ENCODE results near the gene HCFC1R1. TPM values are rescaled to one million over a fixed set of nuclear protein-coding genes. Genes with fewer than 3 reads are reported as not detected.
A peak's percentile ranks its signal among the peaks of the same experiment; 100 is the strongest.

The HCFC1R1 gene
- total RNA-seq, 1 experiment from 2014 or later, result 20.4 TPM

DNA sequence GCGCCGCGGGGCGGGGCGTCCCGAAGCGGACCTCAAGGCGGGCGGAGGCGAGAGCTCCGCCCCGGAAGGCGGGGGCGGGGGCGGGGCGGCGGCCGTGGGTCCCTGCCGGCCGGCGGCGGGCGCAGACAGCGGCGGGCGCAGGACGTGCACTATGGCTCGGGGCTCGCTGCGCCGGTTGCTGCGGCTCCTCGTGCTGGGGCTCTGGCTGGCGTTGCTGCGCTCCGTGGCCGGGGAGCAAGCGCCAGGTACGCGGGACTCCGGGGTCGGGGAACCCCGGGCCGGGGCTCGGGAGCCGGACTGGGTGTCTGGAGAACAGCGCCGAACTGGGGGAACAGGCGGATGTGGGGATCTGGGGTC, 3.5 kb downstream of the HCFC1R1 start, which contains the start of gene TNFRSF12A:
TSS of gene TNFRSF12A (plus strand) at position 122 of the 357 bp plus-strand sequence. CDS start at position 152, 30 bp downstream.
- peak; percentile 80 for DNase-seq (ENCODE audit: unreplicated experiment)
- peak within 1 kb of the TSS; percentile 94 for H3K27ac Mint-ChIP-seq (ENCODE audit: low read depth, unreplicated experiment)
- intact Hi-C loops (cut with micrococcal nuclease), result loop anchor here (1.0 kb wide), 2 partner anchors 16 to 37 kb away; no protein-coding TSS in a partner anchor
- POLR2A ChIA-PET, result interaction anchor here (0.5 to 5.0 kb wide), 22 partner anchors 8 to 1358 kb away, joined by 3 to 41 read pairs (median 6); partner anchors contain the start of genes BICDL2, FLYWCH1, PAQR4 and PKMYT1
- H3K4me1 Mint-ChIP-seq (ENCODE audit: insufficient read depth, unreplicated experiment), result peaks cover 23% of the 10 kb centered on the region
- no peaks in the 10 kb centered on the region for H3K27me3 Mint-ChIP-seq (ENCODE audit: insufficient read depth, unreplicated experiment)
- peaks cover 28% of the 10 kb centered on the region for H3K36me3 Mint-ChIP-seq (ENCODE audit: insufficient read depth, unreplicated experiment)
- no peaks in the 10 kb centered on the region for H3K9me3 Mint-ChIP-seq (ENCODE audit: unreplicated experiment)
- TF ChIP-seq, protein P1, sequence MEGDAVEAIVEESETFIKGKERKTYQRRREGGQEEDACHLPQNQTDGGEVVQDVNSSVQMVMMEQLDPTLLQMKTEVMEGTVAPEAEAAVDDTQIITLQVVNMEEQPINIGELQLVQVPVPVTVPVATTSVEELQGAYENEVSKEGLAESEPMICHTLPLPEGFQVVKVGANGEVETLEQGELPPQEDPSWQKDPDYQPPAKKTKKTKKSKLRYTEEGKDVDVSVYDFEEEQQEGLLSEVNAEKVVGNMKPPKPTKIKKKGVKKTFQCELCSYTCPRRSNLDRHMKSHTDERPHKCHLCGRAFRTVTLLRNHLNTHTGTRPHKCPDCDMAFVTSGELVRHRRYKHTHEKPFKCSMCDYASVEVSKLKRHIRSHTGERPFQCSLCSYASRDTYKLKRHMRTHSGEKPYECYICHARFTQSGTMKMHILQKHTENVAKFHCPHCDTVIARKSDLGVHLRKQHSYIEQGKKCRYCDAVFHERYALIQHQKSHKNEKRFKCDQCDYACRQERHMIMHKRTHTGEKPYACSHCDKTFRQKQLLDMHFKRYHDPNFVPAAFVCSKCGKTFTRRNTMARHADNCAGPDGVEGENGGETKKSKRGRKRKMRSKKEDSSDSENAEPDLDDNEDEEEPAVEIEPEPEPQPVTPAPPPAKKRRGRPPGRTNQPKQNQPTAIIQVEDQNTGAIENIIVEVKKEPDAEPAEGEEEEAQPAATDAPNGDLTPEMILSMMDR (IDR thresholded peaks at IDR 0.05; ENCODE audit: unreplicated experiment), result no peak
- H3K4me3 Mint-ChIP-seq (ENCODE audit: unreplicated experiment), result peak within 1 kb of the TSS; percentile 82
- CTCF ChIA-PET, result interaction anchor here (0.7 to 5.1 kb wide), 5 partner anchors 10 to 48 kb away, joined by 3 to 28 read pairs (median 4); no protein-coding TSS in a partner anchor
- BruUV-seq (replicated peaks), result TSS peak; percentile 31

DNA sequence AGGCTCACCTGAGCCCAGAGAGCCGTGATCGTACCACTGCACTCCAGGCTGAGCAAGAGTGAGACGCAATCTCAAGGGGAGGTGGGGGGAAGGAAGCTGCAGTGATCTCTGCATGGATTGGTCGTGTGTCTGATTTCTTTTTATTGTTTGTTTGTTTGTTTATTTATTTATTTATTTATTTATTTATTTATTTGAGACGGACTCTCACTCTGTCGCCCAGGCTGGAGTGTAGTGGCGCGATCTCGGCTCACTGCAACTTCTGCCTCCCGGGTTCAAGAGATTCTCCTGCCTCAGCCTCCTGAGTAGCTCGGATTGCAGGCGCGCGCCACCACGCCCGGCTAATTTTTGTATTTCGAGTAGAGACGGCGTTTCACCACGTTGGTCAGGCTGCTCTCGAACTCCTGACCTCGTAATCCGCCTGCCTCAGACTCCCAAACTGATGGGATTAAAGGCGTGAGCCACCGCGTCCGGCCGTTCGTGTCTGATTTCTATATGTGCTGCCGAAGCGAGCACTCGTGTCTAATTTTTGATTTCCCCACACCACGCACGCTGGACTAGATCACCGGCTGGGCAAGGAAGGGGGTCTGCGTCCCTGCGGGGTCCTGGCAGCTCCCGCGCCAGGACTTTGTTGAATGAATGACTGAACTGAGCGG, 4.0 kb downstream of the HCFC1R1 start:
- peaks cover 23% of the 10 kb centered on the region for H3K4me1 Mint-ChIP-seq (ENCODE audit: insufficient read depth, unreplicated experiment)

DNA sequence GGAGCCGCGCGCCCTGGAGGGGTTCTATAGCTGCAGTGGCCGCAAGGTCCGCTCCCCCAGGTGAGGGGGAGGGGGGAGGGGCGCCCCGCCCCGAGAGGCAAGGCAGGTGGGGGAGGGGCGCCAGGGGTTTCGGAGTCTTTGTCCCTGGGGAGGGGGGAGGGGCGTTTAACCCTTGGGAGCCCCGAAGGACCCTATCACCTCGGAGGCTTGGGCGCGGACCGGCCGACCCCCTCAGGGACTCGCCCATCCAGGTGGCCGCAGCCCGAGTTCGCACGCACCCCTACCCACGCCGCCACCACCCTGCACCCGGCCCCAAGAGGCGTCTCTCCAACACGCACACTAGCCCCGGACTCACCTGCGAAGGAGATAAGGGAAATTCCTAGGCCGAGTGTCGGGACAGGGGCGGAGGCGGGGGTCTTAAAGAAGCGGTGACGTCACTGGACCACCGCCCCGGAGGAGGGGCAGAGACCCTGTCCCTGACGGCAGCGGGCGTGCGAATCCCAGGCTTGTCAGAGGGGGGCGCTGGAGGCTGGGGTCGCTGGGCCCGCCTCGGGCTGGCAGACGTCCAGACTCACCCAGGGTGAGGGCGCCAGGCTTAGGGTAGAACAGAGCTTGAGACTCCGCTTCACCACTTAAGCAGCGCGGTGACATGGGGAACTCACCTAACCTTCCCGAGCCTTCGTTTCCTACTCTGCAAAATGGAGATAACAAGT, 5.8 kb downstream of the HCFC1R1 start, which contains the start of gene CLDN6:
TSS of gene CLDN6 (minus strand) at position 390 of the 713 bp plus-strand sequence. CDS start 2,162 bp downstream, outside the sequence.
- TF ChIP-seq, protein P1 (IDR thresholded peaks at IDR 0.05; ENCODE audit: unreplicated experiment), result no peak
- DNase-seq (ENCODE audit: unreplicated experiment), result no peak
- no peaks in the 10 kb centered on the region for H3K9me3 Mint-ChIP-seq (ENCODE audit: unreplicated experiment)
- intact Hi-C loops (cut with micrococcal nuclease), result no loop called here
- peaks cover 15% of the 10 kb centered on the region for H3K4me1 Mint-ChIP-seq (ENCODE audit: insufficient read depth, unreplicated experiment)
- ChIA-PET CTCF (interaction anchor here (0.7 to 5.1 kb wide), 2 partner anchors 14 to 131 kb away, joined by 3 to 28 read pairs; no protein-coding TSS in a partner anchor), POLR2A (interaction anchor here (1.3 kb wide), 1 partner anchor 12 kb away, joined by 4 read pairs; no protein-coding TSS in a partner anchor)
- peaks cover 12% of the 10 kb centered on the region for H3K36me3 Mint-ChIP-seq (ENCODE audit: insufficient read depth, unreplicated experiment)
- BruUV-seq (replicated peaks), result no TSS peak
- no peaks in the 10 kb centered on the region for H3K27me3 Mint-ChIP-seq (ENCODE audit: insufficient read depth, unreplicated experiment)
- no peak within 1 kb of the TSS for H3K4me3 Mint-ChIP-seq (ENCODE audit: unreplicated experiment)
- H3K27ac Mint-ChIP-seq (ENCODE audit: low read depth, unreplicated experiment), result no peak within 1 kb of the TSS

More for the DNA sequence above, 4.0 kb downstream of the HCFC1R1 start:
- ChIA-PET CTCF (interaction anchor here (0.6 to 5.1 kb wide), 9 partner anchors 10 to 106 kb away, joined by 3 to 28 read pairs (median 3); no protein-coding TSS in a partner anchor), POLR2A (interaction anchor here (0.5 to 5.0 kb wide), 21 partner anchors 8 to 1358 kb away, joined by 3 to 41 read pairs (median 6); partner anchors contain the start of genes BICDL2, FLYWCH1, PAQR4 and PKMYT1)
- intact Hi-C loops (cut with micrococcal nuclease), result loop anchor here (1.0 kb wide), 2 partner anchors 15 to 36 kb away; no protein-coding TSS in a partner anchor
- H3K27ac Mint-ChIP-seq (ENCODE audit: low read depth, unreplicated experiment), result peak overlapping the region; percentile 94
- no peaks in the 10 kb centered on the region for H3K9me3 Mint-ChIP-seq (ENCODE audit: unreplicated experiment)
- TF ChIP-seq, protein P1 (IDR thresholded peaks at IDR 0.05; ENCODE audit: unreplicated experiment), result no peak
- H3K4me3 Mint-ChIP-seq (ENCODE audit: unreplicated experiment), result peak overlapping the region; percentile 82
- no TSS peak for BruUV-seq (replicated peaks)
- no peak for DNase-seq (ENCODE audit: unreplicated experiment)
- H3K27me3 Mint-ChIP-seq (ENCODE audit: insufficient read depth, unreplicated experiment), result no peaks in the 10 kb centered on the region
- H3K36me3 Mint-ChIP-seq (ENCODE audit: insufficient read depth, unreplicated experiment), result peaks cover 28% of the 10 kb centered on the region

DNA sequence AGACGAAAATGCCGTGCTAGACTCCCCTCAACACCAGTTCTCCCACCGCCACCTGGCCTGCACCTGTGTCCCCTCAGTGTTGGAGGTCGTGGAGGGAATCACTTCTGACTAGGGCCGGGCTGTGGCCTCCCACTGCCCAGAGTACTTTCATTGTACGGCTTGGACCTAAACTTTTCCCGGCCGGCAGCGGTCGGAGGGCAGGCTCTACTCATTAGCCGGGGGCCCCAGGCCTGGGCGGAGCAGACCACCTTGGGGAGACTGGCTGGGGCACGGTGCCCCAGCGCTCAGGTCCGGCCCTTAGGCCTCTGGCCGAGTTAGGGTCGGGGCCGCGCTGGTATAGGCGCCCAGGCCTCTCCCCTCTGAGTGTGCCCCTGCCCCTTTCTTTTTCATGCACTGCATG, 6.4 kb downstream of the HCFC1R1 start:
- TF ChIP-seq, protein P1 (IDR thresholded peaks at IDR 0.05; ENCODE audit: unreplicated experiment), result no peak
- DNase-seq (ENCODE audit: unreplicated experiment), result no peak
- H3K9me3 Mint-ChIP-seq (ENCODE audit: unreplicated experiment), result no peaks in the 10 kb centered on the region
- ChIA-PET POLR2A (interaction anchor here (1.3 kb wide), 1 partner anchor 12 kb away, joined by 4 read pairs; no protein-coding TSS in a partner anchor), CTCF (no interaction called here)
- H3K36me3 Mint-ChIP-seq (ENCODE audit: insufficient read depth, unreplicated experiment), result peaks cover 7% of the 10 kb centered on the region
- no peak overlapping the region for H3K27ac Mint-ChIP-seq (ENCODE audit: low read depth, unreplicated experiment)
- H3K27me3 Mint-ChIP-seq (ENCODE audit: insufficient read depth, unreplicated experiment), result no peaks in the 10 kb centered on the region
- BruUV-seq (replicated peaks), result no TSS peak
- peaks cover 9% of the 10 kb centered on the region for H3K4me1 Mint-ChIP-seq (ENCODE audit: insufficient read depth, unreplicated experiment)
- intact Hi-C loops (cut with micrococcal nuclease), result no loop called here
- no peak overlapping the region for H3K4me3 Mint-ChIP-seq (ENCODE audit: unreplicated experiment)
